Mucosa of stomach (tissue), 1 donor: ENCODE measurements around the gene SLC2A9.

Experiments
- H3K27me3 ChIP-seq: one replicate; pipeline ENCODE4 v1.7.0; 2013; ENCODE audit warnings: mild to moderate bottlenecking, low read length; ENCODE audit not compliant: control insufficient read depth, insufficient read depth
- H3K36me3 ChIP-seq: one replicate; pipeline ENCODE4 v1.7.0; 2013; ENCODE audit warnings: low read length; ENCODE audit not compliant: control insufficient read depth, insufficient read depth
- H3K4me1 ChIP-seq: one replicate; pipeline ENCODE4 v1.7.0; 2013; ENCODE audit warnings: mild to moderate bottlenecking, low read length; ENCODE audit not compliant: control insufficient read depth, insufficient read depth
- H3K4me3 ChIP-seq: one replicate; pipeline ENCODE4 v1.7.0; 2013; ENCODE audit warnings: low read length
- H3K9ac ChIP-seq: one replicate; pipeline ENCODE4 v1.7.0; 2013; ENCODE audit warnings: mild to moderate bottlenecking, low read length, moderate library complexity
- H3K9me3 ChIP-seq: one replicate; pipeline ENCODE4 v1.7.0; 2013; ENCODE audit warnings: mild to moderate bottlenecking, low read length, moderate library complexity; ENCODE audit not compliant: control insufficient read depth
- donor health status: Pancreatic carcinoma.

The SLC2A9 gene

GRCh38 chr4:10020871-10021652 is at the start of gene SLC2A9:
SLC2A9 (minus strand) TSS chr4:10021497; CDS start chr4:10021429, 68 bp downstream.
- no peak within 1 kb of the TSS for H3K4me3 ChIP-seq
- no peaks in the 10 kb centered on the region for H3K27me3 ChIP-seq
- no peaks in the 10 kb centered on the region for H3K36me3 ChIP-seq
- H3K4me1 ChIP-seq: peaks cover 14% of the 10 kb centered on the region
- no peaks in the 10 kb centered on the region for H3K9me3 ChIP-seq
- no peak within 1 kb of the TSS for H3K9ac ChIP-seq

GRCh38 chr4:10069075-10069642 is 47.9 kb upstream of the SLC2A9 start:
- peaks cover under 1% of the 10 kb centered on the region for H3K4me1 ChIP-seq
- no peak overlapping the region for H3K9ac ChIP-seq
- H3K9me3 ChIP-seq: no peaks in the 10 kb centered on the region
- no peaks in the 10 kb centered on the region for H3K27me3 ChIP-seq
- H3K4me3 ChIP-seq: no peak overlapping the region
- no peaks in the 10 kb centered on the region for H3K36me3 ChIP-seq

- Histone ChIP-seq H3K9ac (no peak overlapping the region), H3K9me3 (no peaks in the 10 kb centered on the region), H3K4me1 (peaks cover 8% of the 10 kb centered on the region), H3K27me3 (no peaks in the 10 kb centered on the region), H3K4me3 (no peak overlapping the region), H3K36me3 (no peaks in the 10 kb centered on the region)
These were observed 45.7 kb upstream of the SLC2A9 start for GRCh38 chr4:10066670-10067651.

GRCh38 chr4:10066206-10066605 is 44.9 kb upstream of the SLC2A9 start:
- H3K9me3 ChIP-seq: no peaks in the 10 kb centered on the region
- no peaks in the 10 kb centered on the region for H3K27me3 ChIP-seq
- peaks cover 8% of the 10 kb centered on the region for H3K4me1 ChIP-seq
- H3K9ac ChIP-seq: no peak overlapping the region
- no peak overlapping the region for H3K4me3 ChIP-seq
- H3K36me3 ChIP-seq: no peaks in the 10 kb centered on the region

- H3K27me3 ChIP-seq: no peaks in the 10 kb centered on the region
- no peak overlapping the region for H3K4me3 ChIP-seq
- no peaks in the 10 kb centered on the region for H3K9me3 ChIP-seq
- no peak overlapping the region for H3K9ac ChIP-seq
- H3K36me3 ChIP-seq: no peaks in the 10 kb centered on the region
- peaks cover 8% of the 10 kb centered on the region for H3K4me1 ChIP-seq
These were observed 42.4 kb upstream of the SLC2A9 start for GRCh38 chr4:10063544-10064300.

- Histone ChIP-seq H3K9ac (no peak overlapping the region), H3K36me3 (no peaks in the 10 kb centered on the region), H3K27me3 (no peaks in the 10 kb centered on the region)
These were observed 40.5 kb upstream of the SLC2A9 start for GRCh38 chr4:10061650-10062415.

GRCh38 chr4:10058371-10058770 is 37.1 kb upstream of the SLC2A9 start:
- no peak overlapping the region for H3K4me3 ChIP-seq

More at GRCh38 chr4:10061650-10062415, 40.5 kb upstream of the SLC2A9 start:
- H3K9me3 ChIP-seq: no peaks in the 10 kb centered on the region
- H3K4me3 ChIP-seq: no peak overlapping the region
- H3K4me1 ChIP-seq: peaks cover 8% of the 10 kb centered on the region

GRCh38 chr4:10057023-10057395 is 35.7 kb upstream of the SLC2A9 start:
- Histone ChIP-seq H3K36me3 (no peaks in the 10 kb centered on the region), H3K27me3 (no peaks in the 10 kb centered on the region), H3K4me1 (no peaks in the 10 kb centered on the region), H3K4me3 (no peak overlapping the region), H3K9ac (no peak overlapping the region), H3K9me3 (no peaks in the 10 kb centered on the region)

More at GRCh38 chr4:10058371-10058770, 37.1 kb upstream of the SLC2A9 start:
- no peaks in the 10 kb centered on the region for H3K4me1 ChIP-seq
- H3K9me3 ChIP-seq: no peaks in the 10 kb centered on the region
- H3K27me3 ChIP-seq: no peaks in the 10 kb centered on the region
- no peaks in the 10 kb centered on the region for H3K36me3 ChIP-seq
- no peak overlapping the region for H3K9ac ChIP-seq

- Histone ChIP-seq H3K9me3 (no peaks in the 10 kb centered on the region), H3K9ac (no peak overlapping the region), H3K4me3 (no peak overlapping the region), H3K4me1 (no peaks in the 10 kb centered on the region), H3K36me3 (no peaks in the 10 kb centered on the region), H3K27me3 (no peaks in the 10 kb centered on the region)
These were observed 35.2 kb upstream of the SLC2A9 start for GRCh38 chr4:10056334-10057022.

- H3K9me3 ChIP-seq: no peaks in the 10 kb centered on the region
- no peaks in the 10 kb centered on the region for H3K4me1 ChIP-seq
- no peaks in the 10 kb centered on the region for H3K27me3 ChIP-seq
- H3K36me3 ChIP-seq: no peaks in the 10 kb centered on the region
- no peak overlapping the region for H3K9ac ChIP-seq
- no peak overlapping the region for H3K4me3 ChIP-seq
These were observed 34.6 kb upstream of the SLC2A9 start for GRCh38 chr4:10055871-10056270.
